GM19193 (cell line): Measurements from ENCODE around the gene PXK.

Experiments used
- POLR2A ChIP-seq: IDR thresholded peaks from 4 replicates; pipeline ENCODE4 v1.6.1; 2011; ENCODE audit not compliant: insufficient read depth, insufficient read length; ENCODE audit errors: extremely low read depth

Gene PXK

DNA sequence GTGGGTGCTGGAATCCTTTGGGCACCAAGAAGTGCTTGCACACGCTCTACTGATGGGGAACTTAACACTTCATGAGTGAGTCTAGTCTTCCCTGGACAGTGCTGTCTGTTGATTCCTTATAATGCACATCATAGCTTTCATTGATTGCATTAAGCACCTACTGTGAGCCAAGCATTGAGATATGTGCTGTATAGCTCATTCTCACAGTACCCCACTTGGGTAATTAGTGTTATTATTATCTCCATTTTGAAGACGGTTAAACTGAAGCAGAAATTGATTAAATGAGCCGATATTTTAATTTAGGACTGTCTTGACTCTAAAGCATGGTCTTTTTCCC, 101.4 kb downstream of the PXK start:
- no peak for TF ChIP-seq POLR2A

GRCh38 chr3:58434511-58434910, 101.8 kb downstream of the PXK start:
- TF ChIP-seq POLR2A: no peak

GRCh38 chr3:58434990-58435389, 102.3 kb downstream of the PXK start:
- no peak for TF ChIP-seq POLR2A

GRCh38 chr3:58441514-58442450, 109.1 kb downstream of the PXK start:
- TF ChIP-seq POLR2A: no peak

- no peak for TF ChIP-seq POLR2A
These were observed 119.5 kb downstream of the PXK start for GRCh38 chr3:58452176-58452575.

GRCh38 chr3:58459160-58459559, 126.5 kb downstream of the PXK start:
- no peak for TF ChIP-seq POLR2A

GRCh38 chr3:58462829-58463180, 130.1 kb downstream of the PXK start:
- TF ChIP-seq POLR2A: no peak

- no peak for TF ChIP-seq POLR2A
These were observed 130.7 kb downstream of the PXK start for GRCh38 chr3:58463181-58463941.

GRCh38 chr3:58463942-58464271, 131.2 kb downstream of the PXK start:
- TF ChIP-seq POLR2A: no peak

DNA sequence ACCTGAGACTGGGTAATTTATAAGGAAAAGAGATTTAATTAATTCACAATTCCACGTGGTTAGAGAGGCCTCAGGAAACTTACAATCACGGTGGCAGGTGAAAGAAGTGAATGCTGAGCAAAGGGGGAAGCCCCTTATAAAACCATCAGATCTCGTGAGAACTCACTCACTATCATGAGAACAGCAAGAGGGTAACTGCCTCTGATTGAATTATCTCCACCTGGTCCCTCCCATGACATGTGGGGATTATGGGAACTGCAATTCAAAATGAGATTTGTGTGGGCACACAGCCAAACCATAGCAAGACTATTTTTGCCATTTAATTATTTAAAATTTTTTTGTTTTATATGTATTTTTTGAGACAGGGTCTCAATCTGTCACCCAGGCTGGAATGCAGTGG, 132.2 kb downstream of the PXK start:
- no peak for TF ChIP-seq POLR2A

- TF ChIP-seq POLR2A: no peak
These were observed 134.3 kb downstream of the PXK start for GRCh38 chr3:58466899-58467563.

DNA sequence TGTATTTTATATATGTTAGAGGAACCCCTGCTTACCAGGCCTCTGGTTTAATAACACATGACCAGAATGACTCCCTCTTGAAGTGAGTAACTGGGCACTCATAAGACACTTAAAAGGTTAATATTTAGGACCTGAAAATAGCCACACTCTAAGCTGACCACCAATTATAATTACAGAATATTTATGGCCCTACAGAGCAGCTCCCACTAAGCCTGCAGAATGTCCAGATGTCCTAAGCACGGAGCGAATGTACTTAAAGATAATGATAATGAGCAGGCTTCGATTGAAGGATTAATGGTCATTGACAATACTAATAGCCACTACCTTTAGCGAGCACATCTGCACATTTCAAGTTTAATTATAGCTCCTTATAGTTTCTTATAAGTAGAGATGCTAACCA, 136.4 kb downstream of the PXK start:
- TF ChIP-seq POLR2A: no peak

- TF ChIP-seq POLR2A: no peak
These were observed 137.8 kb downstream of the PXK start for GRCh38 chr3:58470363-58471024.

DNA sequence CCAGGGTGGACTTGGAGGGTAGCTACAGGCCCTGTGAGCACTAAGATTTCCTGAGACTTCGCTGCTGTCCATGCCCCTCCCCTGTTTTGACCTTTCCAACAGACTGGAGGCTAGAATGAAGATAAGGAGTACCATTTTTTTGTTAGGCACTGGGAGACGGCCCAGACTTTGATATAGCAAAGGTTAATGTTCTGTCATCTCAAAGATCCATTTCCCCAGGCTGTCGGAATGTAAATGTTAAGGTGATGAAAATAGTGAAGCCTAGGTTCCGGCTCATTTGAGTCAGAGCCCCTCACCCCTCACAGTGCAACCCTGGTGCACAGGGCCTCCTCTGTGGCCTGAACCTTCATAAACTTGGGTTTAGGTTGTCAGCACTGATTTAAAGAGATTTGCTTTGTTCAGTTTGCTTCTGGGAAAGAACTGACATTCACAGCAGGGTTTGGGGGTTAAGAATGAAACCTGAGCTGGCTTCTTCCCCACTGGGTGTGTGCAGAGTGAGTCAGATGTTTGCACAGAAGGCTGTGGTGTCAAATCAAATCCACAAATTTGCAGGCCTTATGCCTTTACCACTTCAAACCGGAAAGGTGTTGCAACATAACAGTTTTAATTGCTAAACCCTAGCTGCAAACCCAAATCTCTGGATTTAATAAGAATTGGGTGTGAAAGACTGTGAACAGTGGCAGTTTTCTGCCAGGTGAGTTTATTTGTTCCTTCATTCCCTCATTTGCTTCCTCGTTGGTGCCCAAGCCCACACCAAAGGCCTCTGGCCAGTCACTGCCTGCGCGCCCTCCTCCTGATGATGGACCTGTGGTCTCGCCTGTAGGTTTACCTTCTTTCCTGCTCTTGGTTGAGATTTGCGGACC, 138.6 kb downstream of the PXK start:
- no peak for TF ChIP-seq POLR2A

DNA sequence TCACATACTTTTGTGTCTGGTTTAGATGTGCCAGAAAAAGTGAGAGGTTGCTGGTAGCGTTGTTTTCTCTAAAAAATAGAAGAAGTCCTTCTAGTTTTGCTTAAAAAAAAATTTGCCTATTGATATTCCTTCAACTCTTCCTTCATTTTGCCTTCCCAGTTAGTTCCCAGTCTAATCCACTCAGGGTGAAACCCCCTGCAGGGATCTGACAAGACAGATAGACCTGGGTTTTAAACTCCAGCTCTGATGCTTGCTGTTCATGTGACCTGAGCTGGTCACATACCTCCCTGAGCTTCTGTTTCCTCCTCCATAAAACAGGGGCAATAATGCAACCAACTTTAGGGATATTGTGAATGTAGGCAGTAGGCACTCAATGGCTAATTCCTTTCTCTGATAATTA, 140.6 kb downstream of the PXK start:
- no peak for TF ChIP-seq POLR2A

GRCh38 chr3:58474348-58474911, 141.7 kb downstream of the PXK start:
- no peak for TF ChIP-seq POLR2A
